PC-3 (cell line): Measurements from ENCODE around the gene DOK7. TPM values are rescaled to one million over a fixed set of nuclear protein-coding genes. Genes with fewer than 3 reads are reported as not detected.

Source experiments
- ATAC-seq: fragments of 200-7000 bp; cut with Tn5 transposase; 2 replicates; pipeline ENCODE4 v1.9.1; 2020; ENCODE audit warnings: mild to moderate bottlenecking, moderate library complexity
- BruUV-seq: library from RNA; stranded (reverse); fragments of 400-500 nt; replicated peaks from 2 replicates; lab custom pipeline; 2021; lab: Mats Ljungman, UMichigan
- CTCF ChIA-PET: fragments of 300-600 bp; sonication (Branson Sonifier 250); formaldehyde crosslinking; loops from one replicate; lab custom pipeline; 2022; ENCODE audit warnings: antibody characterized with exemption; lab: Charles Lee
- POLR2A ChIA-PET: fragments of 300-600 bp; sonication (Branson Sonifier 250); formaldehyde crosslinking; loops from one replicate; lab custom pipeline; 2022; ENCODE audit warnings: antibody characterized with exemption; ENCODE audit not compliant: unreplicated experiment; lab: Charles Lee
- DNase-seq: peaks from one replicate; pipeline ENCODE4 v3.0.0-alpha.2; 2015
- H2AFZ ChIP-seq: fragments of 300-600 bp; sonication (generic); 2 replicates; pipeline ENCODE4 v1.6.0; 2016; ENCODE audit warnings: antibody characterized with exemption, low read length
- H3F3A ChIP-seq: fragments of 300-600 bp; sonication (generic); one replicate; pipeline ENCODE4 v1.6.0; 2017; ENCODE audit warnings: antibody characterized with exemption, low read length, control low read depth, mild to moderate bottlenecking; ENCODE audit not compliant: unreplicated experiment
- H3K27ac ChIP-seq: fragments of 300-600 bp; sonication (generic); 2 replicates; pipeline ENCODE4 v1.5.1; 2016; ENCODE audit warnings: mild to moderate bottlenecking, low read length
- H3K27me3 ChIP-seq: fragments of 300-600 bp; sonication (generic); 2 replicates; pipeline ENCODE4 v1.6.1; 2016; ENCODE audit warnings: low read length, mixed read lengths
- H3K36me3 ChIP-seq: fragments of 300-600 bp; sonication (generic); 2 replicates; pipeline ENCODE4 v1.6.1; 2016; ENCODE audit warnings: low read depth, mixed run types, low read length, mixed read lengths
- H3K4me1 ChIP-seq: fragments of 300-600 bp; sonication (generic); 2 replicates; pipeline ENCODE4 v1.5.1; 2016; ENCODE audit warnings: low read length; ENCODE audit not compliant: insufficient read depth
- H3K4me2 ChIP-seq: fragments of 300-600 bp; sonication (generic); 2 replicates; pipeline ENCODE4 v1.6.0; 2016; ENCODE audit warnings: low read length
- H3K4me3 ChIP-seq: fragments of 300-600 bp; sonication (generic); 2 replicates; pipeline ENCODE4 v1.5.1; 2016; ENCODE audit warnings: mild to moderate bottlenecking, low read length, mixed read lengths
- H3K79me2 ChIP-seq: fragments of 300-600 bp; sonication (generic); 2 replicates; pipeline ENCODE4 v1.6.1; 2017; ENCODE audit warnings: low read length, mixed read lengths
- H3K9ac ChIP-seq: fragments of 300-600 bp; sonication (generic); 2 replicates; pipeline ENCODE4 v1.6.0; 2016; ENCODE audit warnings: mild to moderate bottlenecking, low read length
- H3K9me2 ChIP-seq: fragments of 300-600 bp; sonication (generic); replicated peaks from 2 replicates; pipeline ENCODE4 v1.6.1; 2016; ENCODE audit warnings: mixed run types, low read length, mixed read lengths
- H3K9me3 ChIP-seq: fragments of 300-600 bp; sonication (generic); 2 replicates; pipeline ENCODE4 v1.6.1; 2016; ENCODE audit warnings: low read length, mixed read lengths
- H4K20me1 ChIP-seq: fragments of 300-600 bp; sonication (generic); 2 replicates; pipeline ENCODE4 v1.6.1; 2016; ENCODE audit warnings: low read length, mixed read lengths
- EZH2 ChIP-seq: fragments of 300-600 bp; sonication (generic); IDR thresholded peaks from one replicate; pipeline ENCODE4 v1.6.1; 2017; ENCODE audit warnings: antibody characterized with exemption, mild to moderate bottlenecking, low read length; ENCODE audit not compliant: unreplicated experiment
- EZH2phosphoT487 ChIP-seq: fragments of 300-600 bp; sonication (generic); IDR thresholded peaks from 2 replicates; pipeline ENCODE4 v1.6.1; 2018; ENCODE audit warnings: mild to moderate bottlenecking, antibody characterized with exemption, low read length, borderline replicate concordance
- intact Hi-C: fragments of 100-400 bp; cut with micrococcal nuclease; formaldehyde crosslinking; loops from 2 replicates; pipeline ENCODE4 v1.9.0; 2023
- total RNA-seq: library from RNA; depleted of rRNA; stranded (reverse); fragments of >200 nt; gene quantifications from 2 replicates; pipeline ENCODE4 v1.2.3, GENCODE V29; 2014
- TF ChIP-seq, protein P1 (sequence below): fragments of 300-600 bp; sonication (generic); conservative IDR thresholded peaks from 2 replicates; pipeline ENCODE4 v1.5.1; 2017; ENCODE audit warnings: antibody characterized with exemption, low read depth, mild to moderate bottlenecking, low read length

DOK7 gene
- total RNA-seq, 1 experiment from 2014 or later = 2.5 TPM

DNA sequence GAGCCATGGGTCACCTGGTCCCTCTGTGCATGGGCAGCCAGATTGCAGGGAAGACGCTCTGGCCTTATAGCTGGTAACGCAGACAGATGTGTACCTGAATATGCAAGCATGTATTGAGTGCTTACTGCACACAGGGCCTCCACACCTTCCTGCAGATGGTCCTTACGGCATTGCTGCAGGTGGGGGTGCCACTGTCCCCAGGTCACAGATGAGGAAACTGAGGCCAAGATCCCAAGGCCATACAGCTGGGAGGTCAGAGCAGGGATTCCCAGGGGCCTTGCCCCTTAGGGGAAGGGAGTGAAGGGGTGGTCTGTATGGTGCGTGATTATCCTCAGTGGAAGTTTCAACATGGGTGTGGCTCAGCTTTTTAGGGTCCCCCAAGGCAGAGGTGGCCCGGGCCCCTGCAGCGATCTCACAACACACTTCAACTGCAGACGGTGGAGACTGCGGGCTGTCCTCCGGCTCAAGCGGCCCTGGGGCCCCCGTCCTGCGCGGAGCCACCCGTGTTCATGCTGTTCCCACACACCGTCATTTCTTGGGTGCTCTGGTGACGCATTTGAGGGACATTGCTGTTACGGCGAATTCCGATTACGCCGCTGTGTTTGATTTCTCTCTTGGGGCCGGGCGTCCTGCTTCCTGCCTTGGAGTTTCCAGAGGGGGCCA, 8.1 kb downstream of the DOK7 start:
- no peaks in the 10 kb centered on the region for H3K4me1 ChIP-seq
- DNase-seq (no peak), ATAC-seq (no peak)
- intact Hi-C loops = no loop called here
- H2AFZ ChIP-seq = no peak overlapping the region
- no peaks in the 10 kb centered on the region for H3F3A ChIP-seq
- no peaks in the 10 kb centered on the region for H3K9me2 ChIP-seq
- H3K27me3 ChIP-seq = no peaks in the 10 kb centered on the region
- no peak overlapping the region for H3K27ac ChIP-seq
- H3K4me2 ChIP-seq = no peak overlapping the region
- no peaks in the 10 kb centered on the region for H4K20me1 ChIP-seq
- no peaks in the 10 kb centered on the region for H3K9me3 ChIP-seq
- TF ChIP-seq EZH2phosphoT487 = no peak
- no peak for TF ChIP-seq EZH2
- TF ChIP-seq, protein P1, sequence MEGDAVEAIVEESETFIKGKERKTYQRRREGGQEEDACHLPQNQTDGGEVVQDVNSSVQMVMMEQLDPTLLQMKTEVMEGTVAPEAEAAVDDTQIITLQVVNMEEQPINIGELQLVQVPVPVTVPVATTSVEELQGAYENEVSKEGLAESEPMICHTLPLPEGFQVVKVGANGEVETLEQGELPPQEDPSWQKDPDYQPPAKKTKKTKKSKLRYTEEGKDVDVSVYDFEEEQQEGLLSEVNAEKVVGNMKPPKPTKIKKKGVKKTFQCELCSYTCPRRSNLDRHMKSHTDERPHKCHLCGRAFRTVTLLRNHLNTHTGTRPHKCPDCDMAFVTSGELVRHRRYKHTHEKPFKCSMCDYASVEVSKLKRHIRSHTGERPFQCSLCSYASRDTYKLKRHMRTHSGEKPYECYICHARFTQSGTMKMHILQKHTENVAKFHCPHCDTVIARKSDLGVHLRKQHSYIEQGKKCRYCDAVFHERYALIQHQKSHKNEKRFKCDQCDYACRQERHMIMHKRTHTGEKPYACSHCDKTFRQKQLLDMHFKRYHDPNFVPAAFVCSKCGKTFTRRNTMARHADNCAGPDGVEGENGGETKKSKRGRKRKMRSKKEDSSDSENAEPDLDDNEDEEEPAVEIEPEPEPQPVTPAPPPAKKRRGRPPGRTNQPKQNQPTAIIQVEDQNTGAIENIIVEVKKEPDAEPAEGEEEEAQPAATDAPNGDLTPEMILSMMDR = no peak
- H3K9ac ChIP-seq = no peak overlapping the region
- BruUV-seq = no TSS peak
- no peaks in the 10 kb centered on the region for H3K36me3 ChIP-seq
- no peak overlapping the region for H3K4me3 ChIP-seq
- POLR2A ChIA-PET = no interaction called here
- no peaks in the 10 kb centered on the region for H3K79me2 ChIP-seq
- CTCF ChIA-PET = no interaction called here

DNA sequence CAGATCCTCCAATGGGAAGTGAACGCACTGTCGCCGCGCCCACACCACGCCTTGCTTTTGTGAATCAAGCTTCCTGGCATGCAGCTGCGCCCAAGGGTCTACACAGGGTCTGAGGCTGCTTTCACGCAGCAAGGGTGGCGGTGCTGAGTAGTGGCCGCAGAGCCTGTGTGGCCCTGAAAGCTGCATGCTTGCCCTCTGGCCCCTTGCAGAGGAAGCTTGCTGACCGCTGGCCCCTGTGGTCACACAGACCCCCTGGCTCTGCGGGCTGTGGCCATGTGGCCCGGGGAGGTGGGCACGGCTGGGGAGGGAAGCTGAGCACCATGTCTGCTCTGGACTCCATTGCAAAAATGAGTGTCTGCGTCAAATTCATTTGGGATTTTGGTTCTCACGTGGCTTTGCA, 8.8 kb downstream of the DOK7 start:
- Histone ChIP-seq H3K4me2 (no peak overlapping the region), H3K79me2 (no peaks in the 10 kb centered on the region), H2AFZ (no peak overlapping the region), H3K36me3 (no peaks in the 10 kb centered on the region), H3K27ac (no peak overlapping the region), H3K4me3 (no peak overlapping the region), H3K9me3 (no peaks in the 10 kb centered on the region), H3F3A (no peaks in the 10 kb centered on the region), H3K9ac (no peak overlapping the region), H3K27me3 (no peaks in the 10 kb centered on the region), H3K9me2 (no peaks in the 10 kb centered on the region), H4K20me1 (no peaks in the 10 kb centered on the region), H3K4me1 (no peaks in the 10 kb centered on the region)
- TF ChIP-seq, protein P1 = no peak
- no peak for TF ChIP-seq EZH2
- TF ChIP-seq EZH2phosphoT487 = no peak
- no TSS peak for BruUV-seq
- intact Hi-C loops = no loop called here
- no peak for ATAC-seq
- POLR2A ChIA-PET = no interaction called here
- DNase-seq = no peak
- CTCF ChIA-PET = no interaction called here

DNA sequence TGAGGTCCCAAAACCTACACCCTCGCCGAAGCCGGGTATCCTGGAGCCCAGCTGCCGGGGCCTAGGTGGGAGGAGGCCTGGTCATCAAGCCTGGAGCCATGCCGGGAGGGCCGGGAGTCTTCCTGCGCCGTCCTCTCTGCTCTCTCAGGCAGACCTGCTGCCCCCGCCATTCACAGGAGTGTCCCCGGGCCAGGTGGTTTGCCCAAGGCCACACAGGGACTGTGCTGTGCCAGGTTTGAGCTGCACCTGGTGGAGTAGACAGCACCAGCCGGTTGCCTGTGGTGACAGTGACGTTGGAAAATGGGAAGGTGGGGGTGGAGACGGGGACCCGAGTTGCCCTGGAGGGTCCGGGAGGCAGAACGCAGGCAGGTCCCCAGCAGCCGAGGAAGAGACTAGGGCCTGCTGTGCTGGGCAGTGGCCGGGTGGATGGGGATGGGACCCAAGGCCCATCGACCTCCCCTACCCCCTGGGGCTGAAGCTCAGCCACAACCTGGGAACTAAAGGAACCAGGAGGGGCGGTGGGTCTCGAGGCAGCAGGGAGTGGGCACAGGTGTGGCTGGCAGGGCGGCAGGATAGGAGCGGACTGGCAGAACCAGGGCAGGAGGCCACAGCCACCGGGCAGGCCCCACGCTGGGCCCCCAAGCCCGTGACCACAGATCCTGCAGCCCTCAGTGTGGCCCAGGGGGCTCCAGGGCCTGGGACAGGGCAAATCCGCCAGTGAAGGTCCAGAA, 9.5 kb downstream of the DOK7 start:
- no peak for DNase-seq
- TF ChIP-seq EZH2 (no peak), EZH2phosphoT487 (no peak)
- TF ChIP-seq, protein P1 = no peak
- no peaks in the 10 kb centered on the region for H4K20me1 ChIP-seq
- ATAC-seq = no peak
- H3F3A ChIP-seq = no peaks in the 10 kb centered on the region
- CTCF ChIA-PET = no interaction called here
- POLR2A ChIA-PET = no interaction called here
- H3K9ac ChIP-seq = no peak overlapping the region
- no peaks in the 10 kb centered on the region for H3K4me1 ChIP-seq
- no peaks in the 10 kb centered on the region for H3K79me2 ChIP-seq
- intact Hi-C loops = no loop called here
- no peak overlapping the region for H3K4me3 ChIP-seq
- no peaks in the 10 kb centered on the region for H3K27me3 ChIP-seq
- H3K9me2 ChIP-seq = no peaks in the 10 kb centered on the region
- no peaks in the 10 kb centered on the region for H3K36me3 ChIP-seq
- no peak overlapping the region for H3K4me2 ChIP-seq
- H2AFZ ChIP-seq = no peak overlapping the region
- no TSS peak for BruUV-seq
- no peaks in the 10 kb centered on the region for H3K9me3 ChIP-seq
- H3K27ac ChIP-seq = no peak overlapping the region
